ENCODE data around the gene CABLES2. TPM values are rescaled to one million over a fixed set of nuclear protein-coding genes. Genes with fewer than 3 reads are reported as not detected.
A peak's percentile ranks its signal among the peaks of the same experiment; 100 is the strongest.

The CABLES2 gene, protein sequence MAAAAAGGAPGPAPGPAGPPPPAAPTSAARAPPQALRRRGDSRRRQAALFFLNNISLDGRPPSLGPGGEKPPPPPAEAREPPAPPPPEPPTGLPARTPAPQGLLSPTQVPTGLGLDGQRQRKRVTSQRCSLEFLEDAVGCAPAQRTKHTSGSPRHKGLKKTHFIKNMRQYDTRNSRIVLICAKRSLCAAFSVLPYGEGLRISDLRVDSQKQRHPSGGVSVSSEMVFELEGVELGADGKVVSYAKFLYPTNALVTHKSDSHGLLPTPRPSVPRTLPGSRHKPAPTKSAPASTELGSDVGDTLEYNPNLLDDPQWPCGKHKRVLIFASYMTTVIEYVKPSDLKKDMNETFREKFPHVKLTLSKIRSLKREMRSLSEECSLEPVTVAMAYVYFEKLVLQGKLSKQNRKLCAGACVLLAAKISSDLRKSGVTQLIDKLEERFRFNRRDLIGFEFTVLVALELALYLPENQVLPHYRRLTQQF
- total RNA-seq (1 to 10 TPM; 4.5 to 5.6 TPM), total RNA-seq (6.0 to 10.1 reads per million in 2 donors)

DNA sequence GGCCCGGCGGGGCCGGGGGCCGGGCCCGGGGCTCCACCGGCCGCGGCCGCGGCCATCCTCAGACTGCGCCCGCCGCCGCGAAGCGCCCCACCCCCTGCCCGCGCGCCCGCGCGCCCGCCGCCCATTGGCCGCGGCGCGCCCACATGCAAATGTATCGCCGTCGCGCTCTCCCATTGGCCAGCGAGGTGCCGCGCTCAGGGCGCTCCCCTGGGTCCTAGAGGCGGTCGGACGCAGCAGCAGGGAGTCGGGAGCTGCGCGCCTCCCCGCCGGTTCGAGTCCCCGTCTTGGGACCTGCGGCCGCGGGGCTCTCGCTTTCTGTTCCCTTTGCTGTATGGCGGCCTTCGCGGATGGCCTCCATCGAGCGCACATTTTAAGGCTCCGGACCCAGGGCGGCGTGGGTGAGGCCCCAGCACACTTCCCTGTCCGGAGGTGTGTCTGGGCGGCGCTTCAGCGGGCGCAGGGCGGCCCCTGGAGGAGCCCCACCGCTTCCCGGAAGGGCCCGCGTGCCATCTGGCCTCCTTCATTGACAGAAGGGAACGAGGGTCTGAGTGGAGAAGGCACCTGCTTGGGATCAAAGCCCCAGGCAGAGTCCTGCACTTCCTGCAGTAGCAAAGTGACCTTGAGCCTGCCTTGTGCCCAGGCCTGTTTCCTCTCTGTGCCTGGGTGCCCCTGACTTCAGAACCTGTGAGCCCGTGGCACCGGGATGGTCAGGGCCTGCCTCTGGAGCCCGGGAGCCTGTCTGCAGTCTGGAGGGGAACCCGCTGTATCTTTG, at the start of gene CABLES2:
Gene CABLES2 (minus strand): TSS at position 65 of the 772 bp plus-strand sequence. CDS start 9 bp downstream, at position 56.
- ATAC-seq: peak; percentile 97
- peak within 1 kb of the TSS; percentile 67 for H3K27ac Mint-ChIP-seq
- DNase-seq: peak; percentile 86 to 88 (median 86)
- H3K4me1 Mint-ChIP-seq: peaks cover 22% of the 10 kb centered on the region
- H3K4me3 Mint-ChIP-seq: peak within 1 kb of the TSS; percentile 84
- no peaks in the 10 kb centered on the region for H3K36me3 Mint-ChIP-seq (ENCODE audit: low read depth)
- H3K9me3 ChIP-seq (ENCODE audit: control insufficient read depth, low read length, poor library complexity, severe bottlenecking): no peaks in the 10 kb centered on the region
- no peaks in the 10 kb centered on the region for H3K27me3 Mint-ChIP-seq

DNA sequence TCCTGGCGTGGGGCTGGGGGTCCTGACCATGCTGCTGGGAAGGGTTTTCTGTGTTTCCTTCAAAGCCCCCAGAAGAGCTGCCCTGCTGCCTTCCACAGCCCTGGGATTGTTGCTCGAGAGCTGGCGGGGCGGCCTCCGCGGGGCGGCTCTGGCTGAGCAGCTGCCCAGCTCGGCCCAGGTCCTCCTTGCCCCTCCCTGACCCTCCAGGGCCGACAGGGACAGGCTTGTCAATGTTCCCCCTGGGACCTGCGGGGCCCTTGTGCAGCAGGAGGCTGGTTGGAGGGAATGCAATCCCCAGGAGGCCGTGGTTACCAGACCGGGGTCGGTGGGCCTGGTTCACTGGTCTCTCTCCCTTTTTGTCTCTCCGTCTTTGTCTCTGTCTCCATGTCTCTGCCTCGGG, 48.8 kb upstream of the CABLES2 start:
- Mint-ChIP-seq H3K4me3 (no peak overlapping the region), H3K36me3 (ENCODE audit: low read depth) (no peaks in the 10 kb centered on the region), H3K4me1 (peaks cover 2% of the 10 kb centered on the region), H3K27ac (no peak overlapping the region), H3K27me3 (peaks cover 25% of the 10 kb centered on the region)
- ATAC-seq (no peak), DNase-seq (no peak)
- no peaks in the 10 kb centered on the region for H3K9me3 ChIP-seq (ENCODE audit: control insufficient read depth, low read length, poor library complexity, severe bottlenecking)

DNA sequence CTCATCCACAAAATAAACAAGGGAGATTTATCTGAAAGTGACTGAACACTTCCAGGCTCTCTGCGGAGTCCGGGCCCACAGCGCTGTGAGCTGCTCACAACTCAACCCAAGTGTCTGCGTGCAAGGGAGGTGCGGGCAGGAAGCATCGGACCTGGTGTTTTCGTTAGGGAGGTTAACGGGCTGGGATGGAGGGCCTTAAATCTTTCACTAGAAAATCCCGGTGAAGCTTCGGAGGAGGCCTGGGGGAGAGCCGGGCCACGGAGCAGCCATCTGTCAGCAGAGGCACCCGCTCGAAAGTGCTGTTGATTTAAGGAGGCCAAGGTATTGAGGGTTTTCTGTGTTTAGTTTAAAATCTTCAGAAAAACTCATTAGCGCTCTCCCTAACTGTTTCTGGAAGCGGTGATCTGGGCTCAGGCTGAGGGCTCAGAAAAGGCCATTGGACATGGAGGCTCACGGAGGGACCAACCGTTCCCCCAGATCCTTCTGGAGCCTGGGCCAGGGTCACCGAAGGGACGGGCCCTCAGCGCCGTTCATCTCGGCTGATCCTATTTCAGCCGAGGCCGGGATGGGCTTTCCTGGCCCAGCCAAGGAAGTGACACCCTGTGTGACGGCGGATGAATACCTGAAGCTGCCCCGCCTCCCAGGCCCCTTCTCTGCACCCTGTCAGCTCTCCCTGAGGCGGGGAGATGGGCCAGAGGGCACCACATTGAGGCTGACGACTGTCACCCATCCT, 48.0 kb upstream of the CABLES2 start:
- Mint-ChIP-seq H3K27me3 (peaks cover 27% of the 10 kb centered on the region), H3K4me3 (no peak overlapping the region), H3K27ac (no peak overlapping the region)

DNA sequence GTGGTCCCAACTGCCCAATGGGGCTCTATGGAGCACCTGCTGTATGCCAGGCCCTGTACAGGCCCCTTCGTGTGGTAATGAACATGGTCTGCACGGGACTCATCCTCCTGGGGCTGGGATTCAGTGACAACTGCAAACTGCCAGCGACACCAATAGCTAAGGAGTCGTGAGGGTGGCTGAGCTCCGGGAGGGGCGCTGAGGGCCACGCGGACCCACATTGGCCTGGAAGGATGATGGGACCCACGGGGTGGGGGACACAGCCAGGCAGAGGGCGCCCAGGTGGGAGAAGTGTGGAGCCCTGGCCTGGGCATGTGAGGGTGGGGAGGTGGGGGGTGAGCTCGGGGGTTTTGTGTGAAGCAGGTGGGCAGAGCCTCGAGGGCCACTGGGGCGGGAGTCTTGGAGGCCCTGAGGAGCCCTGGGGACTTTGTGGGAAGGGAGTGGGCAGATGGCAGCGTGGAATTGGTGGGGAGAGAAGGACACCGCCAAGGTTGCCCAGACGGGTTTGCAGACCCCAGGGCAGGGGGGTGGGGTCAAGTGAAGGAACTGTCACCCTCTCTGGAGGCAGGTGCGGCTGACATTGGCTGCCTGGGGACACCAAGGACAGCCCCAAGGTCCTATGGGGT, 46.2 kb upstream of the CABLES2 start:
- Mint-ChIP-seq H3K27me3 (peaks cover 41% of the 10 kb centered on the region), H3K27ac (no peak overlapping the region), H3K36me3 (ENCODE audit: low read depth) (no peaks in the 10 kb centered on the region), H3K4me1 (peaks cover 2% of the 10 kb centered on the region), H3K4me3 (no peak overlapping the region)
- no peak for DNase-seq
- ATAC-seq: no peak
- no peaks in the 10 kb centered on the region for H3K9me3 ChIP-seq (ENCODE audit: control insufficient read depth, low read length, poor library complexity, severe bottlenecking)

More for the DNA sequence above, 48.0 kb upstream of the CABLES2 start:
- no peaks in the 10 kb centered on the region for H3K36me3 Mint-ChIP-seq (ENCODE audit: low read depth)
- H3K4me1 Mint-ChIP-seq: peaks cover 2% of the 10 kb centered on the region
- ATAC-seq: no peak
- DNase-seq: no peak
- H3K9me3 ChIP-seq (ENCODE audit: control insufficient read depth, low read length, poor library complexity, severe bottlenecking): no peaks in the 10 kb centered on the region

DNA sequence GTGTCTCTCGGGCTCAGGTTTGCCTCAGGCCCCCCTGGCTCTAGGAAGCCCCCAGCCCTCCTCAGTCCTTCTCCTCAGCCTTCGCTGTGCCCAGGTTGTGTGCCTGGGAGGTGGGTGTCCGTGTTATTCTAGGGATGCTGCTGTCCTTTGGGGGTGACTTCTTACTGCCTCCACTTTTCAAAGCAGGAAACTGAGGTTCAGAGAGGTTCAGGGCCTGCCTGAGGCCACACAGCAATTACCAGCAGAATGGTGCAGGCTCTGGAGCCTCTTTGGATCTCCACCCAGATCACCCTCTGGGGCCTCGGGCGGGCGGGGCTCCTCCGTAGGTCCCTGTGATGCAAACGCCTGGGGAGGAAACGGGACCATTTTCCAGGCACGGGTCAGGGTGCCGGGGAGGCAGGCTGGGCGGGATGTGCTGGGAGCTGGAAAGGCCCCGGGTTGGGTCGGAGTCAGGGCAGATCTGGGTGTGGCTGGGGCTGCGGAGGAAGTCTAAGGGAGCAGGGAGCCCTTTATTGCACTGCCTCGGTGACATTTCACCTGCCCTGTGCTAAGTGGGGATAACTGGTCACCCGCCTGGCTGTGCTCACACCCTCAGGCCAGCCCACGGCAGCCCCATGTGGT, 45.5 kb upstream of the CABLES2 start:
- DNase-seq (no peak), ATAC-seq (no peak)
- Mint-ChIP-seq H3K27ac (no peak overlapping the region), H3K4me1 (peaks cover 2% of the 10 kb centered on the region), H3K36me3 (ENCODE audit: low read depth) (no peaks in the 10 kb centered on the region), H3K4me3 (no peak overlapping the region), H3K27me3 (peaks cover 41% of the 10 kb centered on the region)
- no peaks in the 10 kb centered on the region for H3K9me3 ChIP-seq (ENCODE audit: control insufficient read depth, low read length, poor library complexity, severe bottlenecking)

DNA sequence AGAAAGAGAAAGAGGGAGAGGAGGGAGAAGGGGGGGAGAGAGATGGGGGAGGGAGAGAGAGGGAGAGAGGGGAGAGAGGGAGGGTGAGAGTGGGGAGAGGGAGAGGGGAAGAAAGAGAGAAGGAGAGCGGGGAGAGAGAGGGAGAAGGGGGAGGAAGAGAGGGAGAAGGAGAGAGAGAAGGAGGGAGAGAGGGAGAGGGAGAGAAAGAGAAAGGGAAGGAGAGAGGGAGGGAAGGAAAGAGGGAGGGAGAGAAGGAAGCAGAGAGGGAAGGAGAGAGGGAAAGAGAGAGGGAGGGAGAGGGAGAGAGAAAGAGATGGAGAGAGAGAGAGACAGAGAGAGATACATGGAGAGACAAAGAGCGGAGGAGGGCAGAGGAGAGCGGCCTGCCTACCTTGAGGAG, 44.9 kb upstream of the CABLES2 start:
- H3K9me3 ChIP-seq (ENCODE audit: control insufficient read depth, low read length, poor library complexity, severe bottlenecking): no peaks in the 10 kb centered on the region
- H3K4me1 Mint-ChIP-seq: peaks cover 2% of the 10 kb centered on the region
- peaks cover 43% of the 10 kb centered on the region for H3K27me3 Mint-ChIP-seq
- DNase-seq (no peak), ATAC-seq (no peak)
- no peak overlapping the region for H3K4me3 Mint-ChIP-seq
- no peak overlapping the region for H3K27ac Mint-ChIP-seq
- no peaks in the 10 kb centered on the region for H3K36me3 Mint-ChIP-seq (ENCODE audit: low read depth)

DNA sequence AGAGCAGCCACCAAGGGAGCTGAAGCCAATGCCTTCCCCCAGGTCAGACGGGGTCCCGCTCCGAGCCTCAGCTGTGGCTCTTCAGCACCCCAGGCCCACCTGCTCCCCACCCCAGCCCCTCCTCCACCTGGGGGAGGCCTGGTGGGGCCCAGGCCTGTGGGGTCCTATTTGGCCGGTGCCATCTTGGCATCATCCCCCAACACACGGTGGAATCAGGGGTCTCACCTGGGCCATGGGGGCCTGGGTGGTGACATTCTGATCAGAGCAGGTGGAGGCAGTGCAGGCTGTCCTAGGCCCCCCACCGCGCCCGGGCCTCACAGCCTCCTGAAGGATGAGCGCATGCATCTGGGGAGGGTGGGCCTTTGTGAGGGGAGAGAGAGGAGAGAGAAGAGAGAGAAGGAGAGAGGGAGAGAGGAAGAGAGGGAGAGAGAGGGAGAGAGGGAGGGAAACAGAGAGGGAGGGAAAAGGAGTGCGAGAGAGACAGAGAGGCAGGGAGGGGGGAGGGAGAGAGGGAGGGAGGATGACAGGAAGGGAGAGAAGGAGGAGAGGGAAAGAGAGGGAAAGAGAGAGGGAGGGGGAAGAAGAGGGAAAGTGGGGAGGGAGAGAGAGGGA, 44.2 kb upstream of the CABLES2 start:
- H3K27me3 Mint-ChIP-seq: peaks cover 43% of the 10 kb centered on the region
- no peaks in the 10 kb centered on the region for H3K9me3 ChIP-seq (ENCODE audit: control insufficient read depth, low read length, poor library complexity, severe bottlenecking)
- ATAC-seq (no peak), DNase-seq (no peak)
- H3K4me3 Mint-ChIP-seq: no peak overlapping the region
- peaks cover 2% of the 10 kb centered on the region for H3K4me1 Mint-ChIP-seq
- no peaks in the 10 kb centered on the region for H3K36me3 Mint-ChIP-seq (ENCODE audit: low read depth)
- H3K27ac Mint-ChIP-seq: no peak overlapping the region

DNA sequence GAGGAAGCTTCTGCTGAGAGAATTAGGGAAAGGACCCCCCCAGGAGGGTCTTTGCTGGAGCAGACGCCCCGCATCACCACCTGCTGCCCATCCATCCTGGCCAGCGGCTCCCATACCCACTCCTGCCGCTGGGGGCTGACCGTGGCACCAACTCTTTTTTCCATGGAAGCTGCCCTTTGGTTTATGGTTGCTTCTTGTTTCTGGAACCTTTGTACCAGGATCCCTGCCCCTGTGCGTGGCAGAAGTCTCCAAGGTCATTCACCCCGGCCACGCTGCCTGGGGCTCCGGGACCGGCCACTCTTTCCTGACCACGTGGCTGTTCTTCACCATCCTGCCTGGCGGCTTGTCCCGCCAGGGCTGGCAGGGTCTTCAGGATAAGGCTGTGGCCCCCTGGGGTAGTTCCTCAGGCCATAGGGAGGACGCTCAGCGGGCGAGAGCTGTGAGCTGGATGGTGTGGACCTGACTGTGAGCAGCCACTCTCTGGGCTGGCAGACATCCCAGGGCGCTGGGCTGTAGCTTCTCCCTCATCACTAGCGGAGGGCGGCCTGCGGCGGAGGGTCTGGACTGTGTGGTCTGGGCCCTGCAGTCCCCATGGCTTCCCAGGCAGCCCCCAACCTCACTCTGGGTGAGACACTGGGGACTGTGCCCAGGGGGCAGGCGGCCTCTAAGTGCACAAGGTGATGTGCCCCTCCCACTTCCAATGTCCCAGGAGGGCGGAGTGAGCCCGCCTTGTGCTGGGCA, 43.0 kb upstream of the CABLES2 start:
- Mint-ChIP-seq H3K4me3 (no peak overlapping the region), H3K27ac (peak overlapping the region; percentile 19), H3K36me3 (ENCODE audit: low read depth) (no peaks in the 10 kb centered on the region), H3K4me1 (no peaks in the 10 kb centered on the region), H3K27me3 (peaks cover 42% of the 10 kb centered on the region)
- ATAC-seq (no peak), DNase-seq (no peak)
- H3K9me3 ChIP-seq (ENCODE audit: control insufficient read depth, low read length, poor library complexity, severe bottlenecking): no peaks in the 10 kb centered on the region

DNA sequence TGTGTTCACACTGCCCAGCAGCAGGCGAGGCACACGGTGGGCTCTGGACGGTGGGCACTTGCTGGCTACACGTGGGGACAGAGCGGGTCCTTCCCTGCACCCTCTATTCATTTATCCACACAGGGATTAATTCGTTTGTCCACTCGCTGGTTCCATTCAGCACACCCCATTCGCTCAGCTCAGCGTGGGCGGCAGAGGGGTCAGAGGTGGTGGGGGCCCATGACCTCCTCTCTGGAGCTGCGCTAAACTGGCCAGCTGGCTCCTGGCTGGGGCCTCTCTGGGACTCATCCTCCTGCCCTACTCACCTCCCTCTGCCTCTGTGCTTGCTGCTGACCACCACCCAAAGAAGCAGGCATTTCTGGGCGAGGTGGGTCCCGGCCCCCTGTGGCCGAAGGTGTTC, 41.7 kb upstream of the CABLES2 start:
- H3K4me1 Mint-ChIP-seq: no peaks in the 10 kb centered on the region
- no peak for ATAC-seq

DNA sequence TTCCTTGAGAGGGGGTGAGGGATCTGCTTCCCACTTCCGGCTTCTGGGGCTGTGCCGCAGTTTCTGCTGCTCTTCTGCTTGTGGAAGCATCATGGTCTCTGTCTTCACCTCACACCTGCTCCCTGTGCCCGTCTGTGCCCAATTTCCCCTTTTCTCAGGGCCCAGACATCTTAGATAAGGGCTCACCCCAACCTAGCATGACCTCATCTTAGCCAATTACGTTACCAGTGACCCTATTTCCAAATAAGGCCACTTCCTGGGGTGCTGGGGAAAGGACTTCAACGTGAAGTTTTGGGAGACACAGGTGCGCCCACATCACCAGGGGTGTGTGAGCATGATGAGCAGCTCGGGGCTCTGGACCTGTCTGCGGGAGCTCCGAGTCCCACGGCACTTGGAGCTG, 41.0 kb upstream of the CABLES2 start:
- Mint-ChIP-seq H3K4me1 (no peaks in the 10 kb centered on the region), H3K36me3 (ENCODE audit: low read depth) (no peaks in the 10 kb centered on the region), H3K27me3 (peaks cover 48% of the 10 kb centered on the region), H3K27ac (no peak overlapping the region), H3K4me3 (no peak overlapping the region)
- no peaks in the 10 kb centered on the region for H3K9me3 ChIP-seq (ENCODE audit: control insufficient read depth, low read length, poor library complexity, severe bottlenecking)
- ATAC-seq: no peak
- DNase-seq: no peak

More for the DNA sequence above, 41.7 kb upstream of the CABLES2 start:
- no peaks in the 10 kb centered on the region for H3K9me3 ChIP-seq (ENCODE audit: control insufficient read depth, low read length, poor library complexity, severe bottlenecking)
- no peak overlapping the region for H3K4me3 Mint-ChIP-seq
- DNase-seq: no peak
- peaks cover 45% of the 10 kb centered on the region for H3K27me3 Mint-ChIP-seq
- H3K36me3 Mint-ChIP-seq (ENCODE audit: low read depth): no peaks in the 10 kb centered on the region
- no peak overlapping the region for H3K27ac Mint-ChIP-seq

DNA sequence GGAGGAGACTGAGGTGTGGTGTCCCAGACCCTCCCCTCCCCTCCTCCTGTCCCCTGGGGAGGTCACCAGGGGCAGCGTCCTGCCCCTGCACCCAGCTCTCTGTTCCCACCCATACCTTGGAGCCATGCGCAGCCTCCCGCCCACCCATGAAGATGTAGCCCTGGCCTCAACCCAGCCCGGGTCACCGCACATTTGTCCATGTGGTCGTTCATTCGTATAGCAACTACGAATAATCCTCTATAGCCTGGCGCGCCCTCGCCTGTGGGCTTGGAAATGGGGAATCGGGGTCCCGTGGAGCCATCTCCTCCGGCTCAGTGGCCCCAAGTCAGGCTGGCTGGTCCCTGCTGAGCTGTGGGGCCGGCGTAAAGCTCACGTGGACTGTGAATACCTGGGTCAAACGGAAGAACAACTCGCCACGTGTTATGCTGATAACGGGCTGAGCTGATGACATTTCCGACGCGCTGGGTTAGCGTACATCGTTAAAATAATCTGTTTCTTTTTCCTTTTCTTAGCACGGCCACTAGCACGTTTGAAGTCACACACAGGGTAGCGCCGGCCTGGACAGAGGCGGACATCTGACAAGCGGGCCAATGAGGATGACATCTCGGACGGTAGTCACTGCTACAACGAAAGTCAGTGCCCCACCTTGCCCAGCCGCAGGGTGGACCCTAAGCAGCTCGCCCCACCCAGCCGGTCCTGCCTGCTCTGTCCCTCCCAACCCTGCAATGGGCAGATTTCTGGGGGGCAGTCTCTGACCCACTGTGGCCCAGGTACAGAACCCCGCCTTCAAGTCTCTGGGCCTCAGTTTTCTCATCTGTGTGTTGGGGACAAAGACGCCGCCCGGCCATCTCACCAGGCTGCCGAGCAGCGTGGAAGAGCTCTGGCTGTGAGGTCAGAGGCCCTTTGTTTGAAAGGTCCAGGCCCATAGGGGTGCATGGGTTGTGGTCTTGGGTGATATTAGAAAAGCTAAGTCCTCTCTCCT, 40.1 kb upstream of the CABLES2 start:
- Mint-ChIP-seq H3K4me3 (no peak overlapping the region), H3K27ac (no peak overlapping the region), H3K4me1 (no peaks in the 10 kb centered on the region), H3K27me3 (peaks cover 56% of the 10 kb centered on the region), H3K36me3 (ENCODE audit: low read depth) (no peaks in the 10 kb centered on the region)
- H3K9me3 ChIP-seq (ENCODE audit: control insufficient read depth, low read length, poor library complexity, severe bottlenecking): no peaks in the 10 kb centered on the region
- DNase-seq (no peak), ATAC-seq (no peak)
